Measurements from ENCODE around the gene ZNF75A. TPM values are rescaled to one million over a fixed set of nuclear protein-coding genes. Genes with fewer than 3 reads are reported as not detected.

The ZNF75A gene
- total and polyA plus RNA-seq, 4 donors, result 4.9 to 17.2 (median 9.8) TPM

GRCh38 chr16:3289998-3290673, 15.2 kb upstream of the ZNF75A start:
- 98% methylated on average over 16 of the region's 16 CpGs for WGBS
- H3K9ac ChIP-seq (ENCODE audit: low read depth in 1 of 2, low read length in 2 of 2), result no peak overlapping the region
- H3K9me3 ChIP-seq (ENCODE audit: control insufficient read depth in 4 of 4, low read length in 3 of 4), result peaks cover 54 to 72% (median 61%) of the 10 kb centered on the region in 4 donors
- peaks cover 24 to 76% (median 70%) of the 10 kb centered on the region in 4 donors for H3K36me3 ChIP-seq (ENCODE audit: control insufficient read depth in 4 of 4, insufficient read depth in 3 of 4, low read depth in 1 of 4, low read length in 3 of 4)
- TF ChIP-seq ZBTB33 (IDR thresholded peaks at IDR 0.05) (no peak), RXRA (IDR thresholded peaks at IDR 0.05) (no peak), FOXA1 (IDR thresholded peaks at IDR 0.05) (no peak), EGR1 (IDR thresholded peaks at IDR 0.05; ENCODE audit: low read depth in 2 of 2) (no peak), HNF4G (IDR thresholded peaks at IDR 0.05) (no peak), NR2F2 (IDR thresholded peaks at IDR 0.05) (no peak), CTCF (IDR thresholded peaks at IDR 0.05; ENCODE audit: low read depth, low read length, missing input control) (no peak), FOXA2 (IDR thresholded peaks at IDR 0.05) (no peak), ATF3 (IDR thresholded peaks at IDR 0.05) (no peak), YY1 (IDR thresholded peaks at IDR 0.05) (no peak)
- no peak overlapping the region for H3K27ac ChIP-seq (ENCODE audit: low read depth in 1 of 2, low read length in 2 of 2)
- no peak for DNase-seq (ENCODE audit: low spot score)
- H3K4me3 ChIP-seq (ENCODE audit: low read depth in 1 of 3, low read length in 3 of 3), result peak overlapping the region in 2 of 3 donors; percentile 65 to 70
- peaks cover 0 to 4% (median 1%) of the 10 kb centered on the region in 4 donors for H3K4me1 ChIP-seq (ENCODE audit: control insufficient read depth in 4 of 4, insufficient read depth in 4 of 4, low read length in 3 of 4)
- no peaks in the 10 kb centered on the region for H3K27me3 ChIP-seq (ENCODE audit: control insufficient read depth in 4 of 4, insufficient read depth in 4 of 4, low read length in 3 of 4)

GRCh38 chr16:3292604-3293003, 12.7 kb upstream of the ZNF75A start:
- Histone ChIP-seq H3K4me1 (ENCODE audit: control insufficient read depth in 4 of 4, insufficient read depth in 4 of 4, low read length in 3 of 4) (no peaks in the 10 kb centered on the region), H3K27ac (ENCODE audit: low read depth in 1 of 2, low read length in 2 of 2) (no peak overlapping the region), H3K27me3 (ENCODE audit: control insufficient read depth in 4 of 4, insufficient read depth in 4 of 4, low read length in 3 of 4) (no peaks in the 10 kb centered on the region), H3K4me3 (ENCODE audit: low read depth in 1 of 3, low read length in 3 of 3) (peak overlapping the region in 2 of 3 donors; percentile 57 to 65), H3K9me3 (ENCODE audit: control insufficient read depth in 4 of 4, low read length in 3 of 4) (peaks cover 54 to 71% (median 65%) of the 10 kb centered on the region in 4 donors), H3K36me3 (ENCODE audit: control insufficient read depth in 4 of 4, insufficient read depth in 3 of 4, low read depth in 1 of 4, low read length in 3 of 4) (peaks cover 16 to 55% (median 52%) of the 10 kb centered on the region in 4 donors), H3K9ac (ENCODE audit: low read depth in 1 of 2, low read length in 2 of 2) (no peak overlapping the region)
- no peak for DNase-seq (ENCODE audit: low spot score)
- WGBS, result over 99% methylated on average over 3 of the region's 3 CpGs
- TF ChIP-seq HNF4A (conservative IDR thresholded peaks at IDR 0.05) (no peak), NR2F2 (IDR thresholded peaks at IDR 0.05) (no peak)

GRCh38 chr16:3295209-3295608, 10.1 kb upstream of the ZNF75A start:
- Histone ChIP-seq H3K36me3 (ENCODE audit: control insufficient read depth in 4 of 4, insufficient read depth in 3 of 4, low read depth in 1 of 4, low read length in 3 of 4) (peaks cover 9 to 43% (median 37%) of the 10 kb centered on the region in 4 donors), H3K9ac (ENCODE audit: low read depth in 1 of 2, low read length in 2 of 2) (no peak overlapping the region), H3K4me3 (ENCODE audit: low read depth in 1 of 3, low read length in 3 of 3) (peak overlapping the region in 1 of 3 donors; percentile 22), H3K4me1 (ENCODE audit: control insufficient read depth in 4 of 4, insufficient read depth in 4 of 4, low read length in 3 of 4) (no peaks in the 10 kb centered on the region), H3K27me3 (ENCODE audit: control insufficient read depth in 4 of 4, insufficient read depth in 4 of 4, low read length in 3 of 4) (no peaks in the 10 kb centered on the region), H3K27ac (ENCODE audit: low read depth in 1 of 2, low read length in 2 of 2) (no peak overlapping the region), H3K9me3 (ENCODE audit: control insufficient read depth in 4 of 4, low read length in 3 of 4) (peaks cover 49 to 63% (median 51%) of the 10 kb centered on the region in 4 donors)
- WGBS, result 39% methylated on average over 45 of the region's 45 CpGs
- DNase-seq (ENCODE audit: low spot score), result no peak
- TF ChIP-seq YY1 (IDR thresholded peaks at IDR 0.05) (no peak), RAD21 (IDR thresholded peaks at IDR 0.05) (no peak), TAF1 (conservative IDR thresholded peaks at IDR 0.05) (no peak), SP1 (IDR thresholded peaks at IDR 0.05) (no peak), HNF4A (conservative IDR thresholded peaks at IDR 0.05) (no peak), GABPA (IDR thresholded peaks at IDR 0.05 in 1 of 2, conservative IDR thresholded peaks at IDR 0.05 in 1 of 2) (no peak), FOXA2 (IDR thresholded peaks at IDR 0.05) (no peak), ATF3 (IDR thresholded peaks at IDR 0.05) (no peak), HNF4G (IDR thresholded peaks at IDR 0.05) (no peak), RXRA (IDR thresholded peaks at IDR 0.05) (no peak), EGR1 (IDR thresholded peaks at IDR 0.05; ENCODE audit: low read depth in 2 of 2) (no peak), JUND (IDR thresholded peaks at IDR 0.05) (no peak), MAX (IDR thresholded peaks at IDR 0.05) (no peak), FOXA1 (IDR thresholded peaks at IDR 0.05) (no peak), REST (IDR thresholded peaks at IDR 0.05) (no peak)

Measured in liver (tissue), 9 donors.